ENCODE results near the gene PAGE2B.

- no peak for TF ChIP-seq CTCF (IDR thresholded peaks at IDR 0.05)
- no peak for TF ChIP-seq EZH2phosphoT487 (IDR thresholded peaks at IDR 0.05)
- no peak for TF ChIP-seq EZH2 (IDR thresholded peaks at IDR 0.05)
Measured at GRCh38 chrX:55088795-55089489, 14.1 kb downstream of the PAGE2B start, which contains the start of gene PAGE2.

Data from neural progenitor cell (in vitro differentiated cells).